Fibroblast of pulmonary artery (primary cell): ENCODE results near the gene COL1A1.

Source experiments
- DNase-seq: peaks from one replicate; pipeline ENCODE4 v3.0.0-alpha.2; 2010; ENCODE audit warnings: low read depth
- H3K4me3 ChIP-seq: replicated peaks from 2 replicates; pipeline ENCODE4 v1.5.1; 2011; ENCODE audit warnings: low read depth, mild to moderate bottlenecking, control low read depth, low read length, moderate library complexity
- TF ChIP-seq, protein P1 (sequence below): IDR thresholded peaks from 2 replicates; pipeline ENCODE4 v1.5.1; 2011; ENCODE audit warnings: mild to moderate bottlenecking, control low read depth, low read length, inconsistent platforms; ENCODE audit errors: missing control alignments

Gene COL1A1

DNA sequence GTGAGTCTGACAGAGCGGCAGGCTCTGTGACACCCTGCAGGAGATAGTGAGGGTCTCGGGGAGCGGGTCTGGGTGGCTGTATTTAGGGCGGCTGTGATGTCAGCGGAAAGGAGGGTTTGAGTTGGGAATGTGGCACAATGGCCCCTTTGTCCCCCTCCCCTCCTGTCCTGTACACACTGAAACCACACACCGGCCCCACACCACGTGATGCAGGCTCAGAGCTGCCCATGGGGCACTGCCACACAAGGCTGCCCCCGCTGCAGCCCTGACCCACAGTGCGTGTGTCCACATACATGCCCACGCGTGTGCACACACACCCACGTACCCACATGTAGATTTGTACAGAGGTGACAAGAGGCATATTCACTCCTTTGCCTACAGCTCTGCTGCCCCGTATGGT lies 20.3 kb downstream of the COL1A1 start:
- H3K4me3 ChIP-seq = no peak overlapping the region
- no peak for DNase-seq

DNA sequence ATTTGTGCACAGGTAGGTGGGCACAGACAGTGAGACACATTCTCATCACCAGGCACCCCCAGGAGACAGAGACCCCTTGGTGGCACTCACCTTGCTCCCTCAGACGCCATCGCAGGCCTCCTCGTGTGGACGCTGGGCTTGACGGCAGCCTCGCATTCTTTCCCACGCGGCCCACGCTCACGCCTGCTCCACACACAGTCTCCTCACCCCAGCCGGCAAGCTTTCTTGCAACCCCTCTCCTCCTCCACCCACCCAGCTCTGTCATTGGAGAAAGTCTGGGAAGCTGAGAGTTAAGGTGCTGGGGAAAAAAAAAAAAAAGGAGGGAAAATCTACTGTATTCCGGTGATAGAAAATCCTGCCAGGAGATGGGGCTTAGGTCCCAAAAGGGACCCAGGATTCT lies 20.8 kb downstream of the COL1A1 start:
- no peak overlapping the region for H3K4me3 ChIP-seq
- TF ChIP-seq, protein P1, sequence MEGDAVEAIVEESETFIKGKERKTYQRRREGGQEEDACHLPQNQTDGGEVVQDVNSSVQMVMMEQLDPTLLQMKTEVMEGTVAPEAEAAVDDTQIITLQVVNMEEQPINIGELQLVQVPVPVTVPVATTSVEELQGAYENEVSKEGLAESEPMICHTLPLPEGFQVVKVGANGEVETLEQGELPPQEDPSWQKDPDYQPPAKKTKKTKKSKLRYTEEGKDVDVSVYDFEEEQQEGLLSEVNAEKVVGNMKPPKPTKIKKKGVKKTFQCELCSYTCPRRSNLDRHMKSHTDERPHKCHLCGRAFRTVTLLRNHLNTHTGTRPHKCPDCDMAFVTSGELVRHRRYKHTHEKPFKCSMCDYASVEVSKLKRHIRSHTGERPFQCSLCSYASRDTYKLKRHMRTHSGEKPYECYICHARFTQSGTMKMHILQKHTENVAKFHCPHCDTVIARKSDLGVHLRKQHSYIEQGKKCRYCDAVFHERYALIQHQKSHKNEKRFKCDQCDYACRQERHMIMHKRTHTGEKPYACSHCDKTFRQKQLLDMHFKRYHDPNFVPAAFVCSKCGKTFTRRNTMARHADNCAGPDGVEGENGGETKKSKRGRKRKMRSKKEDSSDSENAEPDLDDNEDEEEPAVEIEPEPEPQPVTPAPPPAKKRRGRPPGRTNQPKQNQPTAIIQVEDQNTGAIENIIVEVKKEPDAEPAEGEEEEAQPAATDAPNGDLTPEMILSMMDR = no peak
- DNase-seq = no peak

More for the DNA sequence above, 20.3 kb downstream of the COL1A1 start:
- TF ChIP-seq, protein P1 = no peak

DNA sequence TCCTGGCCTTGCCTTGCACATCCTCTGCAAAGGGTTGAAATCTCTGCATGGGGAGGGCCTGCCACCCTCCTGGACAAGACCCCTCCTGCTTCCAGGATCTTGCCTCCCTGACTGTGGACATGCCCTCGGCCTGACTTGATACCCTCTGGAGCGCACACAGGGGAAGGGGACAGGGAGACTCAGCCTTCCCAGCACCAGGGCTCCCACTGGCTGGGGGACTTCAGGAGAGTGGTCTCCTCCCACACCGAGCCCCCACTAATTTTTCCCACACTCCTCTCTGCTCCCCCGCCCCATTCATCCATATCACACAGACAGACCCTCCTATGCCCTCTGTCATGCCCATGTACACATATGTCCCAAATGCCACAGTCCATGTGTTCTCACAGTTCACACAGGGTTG lies 21.3 kb downstream of the COL1A1 start:
- TF ChIP-seq, protein P1 = no peak
- no peak overlapping the region for H3K4me3 ChIP-seq
- DNase-seq = no peak

DNA sequence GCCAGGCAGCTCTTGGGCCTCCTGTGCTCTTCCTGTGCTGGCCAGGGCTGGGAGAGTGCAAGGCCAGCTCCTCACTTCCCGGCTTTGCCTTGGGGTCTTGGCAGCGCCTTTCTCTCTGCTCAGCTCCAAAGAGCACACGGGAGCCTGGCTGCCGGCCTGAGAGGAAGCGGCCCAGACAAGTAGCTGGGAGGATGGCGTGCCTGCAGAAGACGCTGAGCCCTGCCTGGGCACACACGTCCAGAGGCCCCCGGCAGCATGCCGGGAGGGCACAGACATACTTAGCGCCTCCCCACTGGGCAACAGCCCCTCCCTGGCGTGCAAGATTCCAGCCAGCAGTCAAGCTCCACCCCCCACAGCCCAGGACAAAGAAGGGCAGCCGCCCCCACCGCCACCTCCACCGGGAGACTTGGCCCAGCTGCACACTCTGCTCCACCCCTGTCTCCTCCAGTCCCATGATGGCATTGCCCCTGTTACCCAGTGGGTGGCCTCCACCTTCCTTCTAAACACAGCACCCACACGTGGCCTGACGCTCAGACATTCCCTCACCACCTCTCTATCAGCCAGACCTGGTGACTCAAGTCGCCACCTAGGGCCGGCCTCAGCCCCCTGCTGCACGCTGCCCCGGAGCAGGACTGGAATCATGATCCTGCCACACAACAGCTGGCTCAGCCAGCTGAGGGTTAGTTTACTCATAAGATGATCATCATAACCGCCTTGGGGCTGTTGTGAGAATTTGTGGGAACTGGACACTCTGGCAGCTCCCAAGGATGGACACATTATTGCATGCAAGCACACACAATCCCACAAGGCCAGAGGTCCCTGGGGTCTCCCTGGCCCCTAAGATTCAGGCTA lies 23.2 kb downstream of the COL1A1 start:
- DNase-seq = peak; percentile 95
- no peak overlapping the region for H3K4me3 ChIP-seq
- TF ChIP-seq, protein P1 = peak; percentile 55

DNA sequence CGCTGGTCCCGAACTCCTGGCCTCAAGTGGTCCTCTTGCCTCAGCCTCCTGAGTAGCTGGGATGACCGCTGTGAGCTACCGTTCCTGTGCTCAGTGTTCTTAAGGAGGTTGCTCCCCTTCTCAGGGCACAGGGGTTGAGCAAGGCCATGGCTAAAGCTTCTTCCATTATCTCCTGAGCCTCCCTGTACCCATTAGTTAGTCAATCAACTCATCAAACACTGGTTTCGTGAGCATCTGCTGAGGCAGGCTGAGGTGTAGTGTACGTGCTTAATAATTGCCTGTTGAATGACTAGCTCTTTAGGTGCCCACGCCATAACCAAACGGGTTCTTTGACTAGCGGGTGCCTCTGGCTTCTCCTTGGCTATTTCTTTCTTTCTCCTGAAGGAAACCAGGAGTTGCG lies 24.0 kb downstream of the COL1A1 start:
- no peak for DNase-seq
- H3K4me3 ChIP-seq = no peak overlapping the region
- TF ChIP-seq, protein P1 = no peak

DNA sequence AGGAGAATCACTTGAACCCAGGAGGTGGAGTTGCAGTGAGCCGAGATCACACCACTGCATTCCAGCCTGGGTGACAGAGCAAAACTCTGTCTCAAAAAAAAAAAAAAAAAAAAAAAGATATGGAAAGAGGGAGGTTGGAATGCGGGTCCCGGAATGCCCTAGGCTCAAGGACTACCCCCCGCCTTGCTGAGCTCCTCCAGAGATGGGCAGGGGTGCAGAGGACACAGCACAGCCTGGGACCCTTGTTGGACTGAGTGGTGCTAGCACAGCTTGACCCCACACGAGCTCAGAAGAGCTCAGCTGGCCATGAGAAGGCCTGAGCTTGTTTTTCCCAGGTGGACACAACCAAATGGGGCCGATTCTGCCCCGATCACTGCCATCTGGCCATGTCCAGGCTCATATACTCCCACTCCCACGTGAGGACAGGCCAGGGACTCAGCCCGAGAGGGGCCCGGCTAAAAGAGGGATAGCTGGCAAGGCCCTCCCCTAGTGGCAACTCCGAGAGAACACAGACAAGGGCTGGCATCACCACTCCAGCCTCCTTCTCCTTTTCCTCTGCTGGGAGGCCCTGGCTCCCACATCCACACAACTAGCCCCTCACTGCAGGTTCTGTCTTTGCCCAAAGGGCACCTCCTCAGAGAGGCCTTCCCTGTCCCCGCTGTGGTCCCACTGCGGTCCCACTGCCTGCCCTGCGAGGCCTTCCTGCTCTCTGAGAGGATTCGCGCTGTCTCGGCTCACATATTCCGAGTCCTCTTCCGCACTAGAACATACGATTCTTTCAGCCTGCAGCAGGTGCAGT lies 24.7 kb downstream of the COL1A1 start:
- TF ChIP-seq, protein P1 = no peak
- DNase-seq = no peak
- H3K4me3 ChIP-seq = no peak overlapping the region
